SK-N-SH treated with all-trans-retinoic acid at 6 μM for 48 hours (cell line): ENCODE results near the gene PLEKHA8.

Experiments
- ATAC-seq: fragments of 200-7000 bp; cut with Tn5 transposase; 3 replicates; pipeline ENCODE4 v1.9.1; 2020; ENCODE audit warnings: mild to moderate bottlenecking, moderate library complexity
- ARNTL ChIP-seq: fragments of 450-650 bp; formaldehyde crosslinking; IDR thresholded peaks from 2 replicates; pipeline ENCODE4 v1.5.0; 2020; ENCODE audit warnings: low read depth, mild to moderate bottlenecking, moderate library complexity, borderline replicate concordance
- BACH2 ChIP-seq: fragments of 250-450 bp; sonication (Bioruptor Pico); IDR thresholded peaks from 2 replicates; pipeline ENCODE4 v1.9.0; 2021; ENCODE audit warnings: mild to moderate bottlenecking, borderline replicate concordance
- CSDC2 ChIP-seq: fragments of 250-450 bp; sonication (Bioruptor Pico); IDR thresholded peaks from 2 replicates; pipeline ENCODE4 v1.5.0; 2020; ENCODE audit warnings: mild to moderate bottlenecking, moderate library complexity
- ESRRG ChIP-seq: fragments of 250-450 bp; sonication (Bioruptor Pico); IDR thresholded peaks from 2 replicates; pipeline ENCODE4 v1.6.1; 2021; ENCODE audit warnings: mild to moderate bottlenecking
- GLIS3 ChIP-seq: fragments of 250-450 bp; sonication (Bioruptor Pico); IDR thresholded peaks from 2 replicates; pipeline ENCODE4 v1.5.0; 2020; ENCODE audit warnings: mild to moderate bottlenecking, moderate library complexity
- ISL1 ChIP-seq: fragments of 250-450 bp; sonication (Bioruptor Pico); IDR thresholded peaks from 2 replicates; pipeline ENCODE4 v2.1.2; 2022; ENCODE audit warnings: mild to moderate bottlenecking, moderate library complexity
- OSR1 ChIP-seq: fragments of 250-450 bp; sonication (Bioruptor Pico); IDR thresholded peaks from 2 replicates; pipeline ENCODE4 v1.8.0; 2022; ENCODE audit warnings: moderate library complexity, mild to moderate bottlenecking, inconsistent platforms
- PPARA ChIP-seq: fragments of 250-450 bp; sonication (Bioruptor Pico); IDR thresholded peaks from 2 replicates; pipeline ENCODE4 v1.5.0; 2020; ENCODE audit warnings: mild to moderate bottlenecking, borderline replicate concordance
- RARB ChIP-seq: fragments of 250-450 bp; sonication (Bioruptor Pico); IDR thresholded peaks from 2 replicates; pipeline ENCODE4 v1.8.0; 2021; ENCODE audit warnings: mild to moderate bottlenecking, moderate library complexity
- TCF4 ChIP-seq: fragments of 250-450 bp; sonication (Bioruptor Pico); IDR thresholded peaks from 2 replicates; pipeline ENCODE4 v1.8.0; 2021; ENCODE audit warnings: mild to moderate bottlenecking, moderate library complexity, borderline replicate concordance
- TOX ChIP-seq: fragments of 250-450 bp; sonication (Bioruptor Pico); IDR thresholded peaks from 2 replicates; pipeline ENCODE4 v1.8.0; 2021; ENCODE audit warnings: mild to moderate bottlenecking, moderate library complexity, borderline replicate concordance
- ZC3H10 ChIP-seq: fragments of 250-450 bp; sonication (Bioruptor Pico); IDR thresholded peaks from 2 replicates; pipeline ENCODE4 v1.5.1; 2021; ENCODE audit warnings: mild to moderate bottlenecking, moderate library complexity
- ZFP3 ChIP-seq: fragments of 250-450 bp; sonication (Bioruptor Pico); IDR thresholded peaks from 2 replicates; pipeline ENCODE4 v1.5.0; 2020; ENCODE audit warnings: mild to moderate bottlenecking, moderate library complexity
- ZNF565 ChIP-seq: fragments of 450-650 bp; formaldehyde crosslinking; conservative IDR thresholded peaks from 2 replicates; pipeline ENCODE4 v1.5.0; 2020; ENCODE audit warnings: low read depth, mild to moderate bottlenecking, moderate library complexity
- ZNF70 ChIP-seq: fragments of 450-650 bp; formaldehyde crosslinking; IDR thresholded peaks from 2 replicates; pipeline ENCODE4 v1.5.0; 2020; ENCODE audit warnings: mild to moderate bottlenecking, moderate library complexity
- ZNF8 ChIP-seq: fragments of 450-650 bp; formaldehyde crosslinking; IDR thresholded peaks from 2 replicates; pipeline ENCODE4 v1.5.0; 2020; ENCODE audit warnings: mild to moderate bottlenecking, moderate library complexity
- TF ChIP-seq, protein P1 (sequence below): fragments of 250-450 bp; sonication (Bioruptor Pico); IDR thresholded peaks from 2 replicates; pipeline ENCODE4 v1.5.1; 2020; ENCODE audit warnings: low read depth, mild to moderate bottlenecking, moderate library complexity
- TF ChIP-seq, protein P2 (sequence below): fragments of 250-450 bp; sonication (Bioruptor Pico); IDR thresholded peaks from 2 replicates; pipeline ENCODE4 v1.5.0; 2020; ENCODE audit warnings: mild to moderate bottlenecking, moderate library complexity
- TF ChIP-seq, protein P3 (sequence below): fragments of 250-450 bp; sonication (Bioruptor Pico); IDR thresholded peaks from 2 replicates; pipeline ENCODE4 v1.8.0; 2021; ENCODE audit warnings: low read depth, mild to moderate bottlenecking, moderate library complexity, borderline replicate concordance
- TF ChIP-seq, protein P4 (sequence below): fragments of 250-450 bp; sonication (Bioruptor Pico); IDR thresholded peaks from 2 replicates; pipeline ENCODE4 v1.8.0; 2020; ENCODE audit warnings: mild to moderate bottlenecking, moderate library complexity, borderline replicate concordance

Gene PLEKHA8

DNA sequence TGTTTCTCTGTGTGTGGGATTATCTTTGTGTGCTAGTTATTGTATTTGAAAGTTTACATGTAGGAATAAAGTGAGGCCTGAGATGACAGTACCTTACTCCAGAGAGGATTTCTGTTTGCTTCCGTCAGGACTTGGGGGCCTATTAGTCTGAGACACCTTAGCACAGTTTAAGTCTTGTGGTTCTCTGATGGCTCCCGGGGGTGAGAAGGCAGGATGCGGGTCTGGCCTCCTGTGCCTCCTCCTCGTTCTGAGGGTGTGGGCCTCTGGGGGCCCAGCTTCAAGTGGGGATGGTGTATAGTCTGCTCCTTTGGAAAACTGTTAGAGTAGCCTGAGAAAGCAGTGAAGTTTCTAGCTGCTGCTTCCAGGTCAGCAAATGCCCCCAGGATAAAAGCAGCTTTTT lies 119.0 kb downstream of the PLEKHA8 start:
- no peak for TF ChIP-seq PPARA (CRISPR knock-in tag)
- no peak for ATAC-seq

DNA sequence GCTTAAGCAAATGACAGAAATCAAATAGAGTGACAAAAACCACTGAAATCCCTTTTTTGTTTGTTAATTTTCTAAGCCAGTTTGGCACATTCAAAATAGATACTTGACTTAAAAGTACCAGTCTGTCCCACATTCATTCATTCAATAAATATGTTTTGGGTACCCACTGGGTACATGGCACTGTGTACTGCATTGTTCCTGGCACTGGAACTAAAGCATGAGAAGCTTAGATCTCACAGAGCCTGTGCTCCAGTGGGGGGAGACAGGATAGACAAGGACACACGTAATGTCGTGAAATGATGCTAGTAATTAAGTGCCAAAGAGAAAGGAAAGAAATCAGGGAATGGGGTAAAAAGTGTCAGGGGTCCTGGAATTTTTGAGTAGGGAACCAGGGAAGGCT lies 119.6 kb downstream of the PLEKHA8 start:
- TF ChIP-seq ZFP3 (CRISPR knock-in tag) (no peak), CSDC2 (CRISPR knock-in tag) (no peak), ISL1 (CRISPR knock-in tag) (no peak), PPARA (CRISPR knock-in tag) (no peak)
- TF ChIP-seq, protein P1, sequence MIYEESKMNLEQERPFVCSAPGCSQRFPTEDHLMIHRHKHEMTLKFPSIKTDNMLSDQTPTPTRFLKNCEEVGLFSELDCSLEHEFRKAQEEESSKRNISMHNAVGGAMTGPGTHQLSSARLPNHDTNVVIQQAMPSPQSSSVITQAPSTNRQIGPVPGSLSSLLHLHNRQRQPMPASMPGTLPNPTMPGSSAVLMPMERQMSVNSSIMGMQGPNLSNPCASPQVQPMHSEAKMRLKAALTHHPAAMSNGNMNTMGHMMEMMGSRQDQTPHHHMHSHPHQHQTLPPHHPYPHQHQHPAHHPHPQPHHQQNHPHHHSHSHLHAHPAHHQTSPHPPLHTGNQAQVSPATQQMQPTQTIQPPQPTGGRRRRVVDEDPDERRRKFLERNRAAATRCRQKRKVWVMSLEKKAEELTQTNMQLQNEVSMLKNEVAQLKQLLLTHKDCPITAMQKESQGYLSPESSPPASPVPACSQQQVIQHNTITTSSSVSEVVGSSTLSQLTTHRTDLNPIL (CRISPR knock-in tag): no peak
- TF ChIP-seq, all 23 proteins: peak for 0
- ATAC-seq: no peak

DNA sequence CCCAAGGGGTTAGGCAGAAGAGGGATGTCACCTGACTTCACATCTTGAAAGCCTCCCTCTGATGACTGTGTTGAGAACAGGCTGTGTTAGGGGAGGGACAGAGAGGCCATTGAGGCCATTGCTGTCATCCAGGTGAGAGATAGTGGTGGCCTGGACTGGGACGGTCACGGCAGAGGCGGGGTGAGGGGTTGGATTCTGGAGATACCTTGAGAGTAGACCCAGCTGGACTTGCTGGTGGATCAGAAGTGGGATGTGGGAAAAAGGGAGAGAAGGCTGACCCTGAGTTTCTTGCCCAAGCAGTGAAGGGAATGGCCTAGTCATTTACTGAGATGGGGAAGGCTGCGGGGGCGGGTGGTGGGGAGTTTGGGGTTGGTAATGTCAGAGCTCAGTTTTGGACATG lies 120.2 kb downstream of the PLEKHA8 start:
- ATAC-seq: no peak
- TF ChIP-seq ZNF8 (no peak), ZFP3 (CRISPR knock-in tag) (no peak), RARB (CRISPR knock-in tag) (no peak), TCF4 (CRISPR knock-in tag) (no peak), ZC3H10 (CRISPR knock-in tag) (no peak), ARNTL (no peak), ZNF565 (CRISPR knock-in tag) (no peak), ZNF70 (CRISPR knock-in tag) (no peak), ESRRG (CRISPR knock-in tag) (no peak), CSDC2 (CRISPR knock-in tag) (no peak), GLIS3 (CRISPR knock-in tag) (no peak), OSR1 (no peak), TOX (CRISPR knock-in tag) (no peak)
- TF ChIP-seq, protein P2, sequence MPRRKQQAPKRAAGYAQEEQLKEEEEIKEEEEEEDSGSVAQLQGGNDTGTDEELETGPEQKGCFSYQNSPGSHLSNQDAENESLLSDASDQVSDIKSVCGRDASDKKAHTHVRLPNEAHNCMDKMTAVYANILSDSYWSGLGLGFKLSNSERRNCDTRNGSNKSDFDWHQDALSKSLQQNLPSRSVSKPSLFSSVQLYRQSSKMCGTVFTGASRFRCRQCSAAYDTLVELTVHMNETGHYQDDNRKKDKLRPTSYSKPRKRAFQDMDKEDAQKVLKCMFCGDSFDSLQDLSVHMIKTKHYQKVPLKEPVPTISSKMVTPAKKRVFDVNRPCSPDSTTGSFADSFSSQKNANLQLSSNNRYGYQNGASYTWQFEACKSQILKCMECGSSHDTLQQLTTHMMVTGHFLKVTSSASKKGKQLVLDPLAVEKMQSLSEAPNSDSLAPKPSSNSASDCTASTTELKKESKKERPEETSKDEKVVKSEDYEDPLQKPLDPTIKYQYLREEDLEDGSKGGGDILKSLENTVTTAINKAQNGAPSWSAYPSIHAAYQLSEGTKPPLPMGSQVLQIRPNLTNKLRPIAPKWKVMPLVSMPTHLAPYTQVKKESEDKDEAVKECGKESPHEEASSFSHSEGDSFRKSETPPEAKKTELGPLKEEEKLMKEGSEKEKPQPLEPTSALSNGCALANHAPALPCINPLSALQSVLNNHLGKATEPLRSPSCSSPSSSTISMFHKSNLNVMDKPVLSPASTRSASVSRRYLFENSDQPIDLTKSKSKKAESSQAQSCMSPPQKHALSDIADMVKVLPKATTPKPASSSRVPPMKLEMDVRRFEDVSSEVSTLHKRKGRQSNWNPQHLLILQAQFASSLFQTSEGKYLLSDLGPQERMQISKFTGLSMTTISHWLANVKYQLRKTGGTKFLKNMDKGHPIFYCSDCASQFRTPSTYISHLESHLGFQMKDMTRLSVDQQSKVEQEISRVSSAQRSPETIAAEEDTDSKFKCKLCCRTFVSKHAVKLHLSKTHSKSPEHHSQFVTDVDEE (CRISPR knock-in tag): no peak
- TF ChIP-seq, protein P1 (CRISPR knock-in tag): no peak
- TF ChIP-seq, protein P3, sequence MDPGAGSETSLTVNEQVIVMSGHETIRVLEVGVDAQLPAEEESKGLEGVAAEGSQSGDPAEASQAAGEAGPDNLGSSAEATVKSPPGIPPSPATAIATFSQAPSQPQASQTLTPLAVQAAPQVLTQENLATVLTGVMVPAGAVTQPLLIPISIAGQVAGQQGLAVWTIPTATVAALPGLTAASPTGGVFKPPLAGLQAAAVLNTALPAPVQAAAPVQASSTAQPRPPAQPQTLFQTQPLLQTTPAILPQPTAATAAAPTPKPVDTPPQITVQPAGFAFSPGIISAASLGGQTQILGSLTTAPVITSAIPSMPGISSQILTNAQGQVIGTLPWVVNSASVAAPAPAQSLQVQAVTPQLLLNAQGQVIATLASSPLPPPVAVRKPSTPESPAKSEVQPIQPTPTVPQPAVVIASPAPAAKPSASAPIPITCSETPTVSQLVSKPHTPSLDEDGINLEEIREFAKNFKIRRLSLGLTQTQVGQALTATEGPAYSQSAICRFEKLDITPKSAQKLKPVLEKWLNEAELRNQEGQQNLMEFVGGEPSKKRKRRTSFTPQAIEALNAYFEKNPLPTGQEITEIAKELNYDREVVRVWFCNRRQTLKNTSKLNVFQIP (CRISPR knock-in tag): no peak
- TF ChIP-seq, protein P4, sequence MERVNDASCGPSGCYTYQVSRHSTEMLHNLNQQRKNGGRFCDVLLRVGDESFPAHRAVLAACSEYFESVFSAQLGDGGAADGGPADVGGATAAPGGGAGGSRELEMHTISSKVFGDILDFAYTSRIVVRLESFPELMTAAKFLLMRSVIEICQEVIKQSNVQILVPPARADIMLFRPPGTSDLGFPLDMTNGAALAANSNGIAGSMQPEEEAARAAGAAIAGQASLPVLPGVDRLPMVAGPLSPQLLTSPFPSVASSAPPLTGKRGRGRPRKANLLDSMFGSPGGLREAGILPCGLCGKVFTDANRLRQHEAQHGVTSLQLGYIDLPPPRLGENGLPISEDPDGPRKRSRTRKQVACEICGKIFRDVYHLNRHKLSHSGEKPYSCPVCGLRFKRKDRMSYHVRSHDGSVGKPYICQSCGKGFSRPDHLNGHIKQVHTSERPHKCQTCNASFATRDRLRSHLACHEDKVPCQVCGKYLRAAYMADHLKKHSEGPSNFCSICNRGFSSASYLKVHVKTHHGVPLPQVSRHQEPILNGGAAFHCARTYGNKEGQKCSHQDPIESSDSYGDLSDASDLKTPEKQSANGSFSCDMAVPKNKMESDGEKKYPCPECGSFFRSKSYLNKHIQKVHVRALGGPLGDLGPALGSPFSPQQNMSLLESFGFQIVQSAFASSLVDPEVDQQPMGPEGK (CRISPR knock-in tag): no peak

DNA sequence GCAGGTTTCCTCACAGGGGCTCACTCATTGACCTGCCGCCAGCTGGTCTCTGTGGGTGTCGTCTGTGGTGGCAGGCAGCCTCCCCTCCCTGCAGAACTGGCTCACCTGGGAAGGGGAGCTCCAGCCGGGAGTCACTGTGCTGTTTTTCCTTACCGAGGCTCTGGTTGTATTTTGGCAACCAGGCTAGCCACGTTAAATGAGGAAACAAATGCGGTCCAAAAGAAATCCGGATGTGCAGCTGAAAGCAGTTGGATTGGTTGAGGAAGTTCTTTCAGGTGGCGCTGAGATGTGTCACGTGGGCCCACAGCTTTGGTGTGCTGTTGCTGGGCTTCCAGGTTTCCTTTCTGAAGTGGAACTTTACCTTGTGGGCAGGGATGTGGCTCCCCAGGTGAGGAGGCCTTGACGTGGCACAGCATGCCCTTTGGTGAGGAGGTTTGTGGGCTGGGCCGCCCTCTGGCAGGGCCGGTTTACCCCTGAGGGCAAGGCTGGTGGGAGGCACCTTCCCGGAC lies 120.8 kb downstream of the PLEKHA8 start:
- TF ChIP-seq OSR1: no peak
- no peak for TF ChIP-seq ZNF8
- TF ChIP-seq ARNTL: no peak
- no peak for TF ChIP-seq TCF4 (CRISPR knock-in tag)
- TF ChIP-seq, protein P2 (CRISPR knock-in tag): no peak
- TF ChIP-seq BACH2: no peak
- no peak for TF ChIP-seq ZC3H10 (CRISPR knock-in tag)
- TF ChIP-seq, all 23 proteins: peak for 0
- ATAC-seq: no peak
